Articular chondrocyte of knee joint (primary cell): ENCODE measurements around the gene CCNI2. TPM values are rescaled to one million over a fixed set of nuclear protein-coding genes. Genes with fewer than 3 reads are reported as not detected.

Source experiments
- total RNA-seq: library from RNA; depleted of rRNA; stranded (reverse); fragments of >200 nt; gene quantifications from 2 replicates; pipeline ENCODE4 v1.2.3, GENCODE V29; 2012

The CCNI2 gene, protein sequence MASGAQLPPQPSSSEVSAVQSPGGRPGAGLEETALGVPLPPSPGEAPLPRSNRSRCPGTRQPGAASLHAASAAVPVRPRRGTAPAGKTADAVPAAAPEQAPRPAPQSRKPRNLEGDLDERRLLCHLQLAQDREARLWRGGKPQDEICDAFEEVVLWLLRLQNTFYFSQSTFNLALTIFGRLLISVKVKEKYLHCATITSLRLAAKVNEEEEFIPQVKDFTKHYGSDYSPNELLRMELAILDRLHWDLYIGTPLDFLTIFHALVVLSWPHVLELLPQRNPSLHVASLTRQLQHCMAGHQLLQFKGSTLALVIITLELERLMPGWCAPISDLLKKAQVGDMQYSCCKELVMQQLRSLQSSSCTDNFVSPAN
- total RNA-seq: not detected in 2 replicates

DNA sequence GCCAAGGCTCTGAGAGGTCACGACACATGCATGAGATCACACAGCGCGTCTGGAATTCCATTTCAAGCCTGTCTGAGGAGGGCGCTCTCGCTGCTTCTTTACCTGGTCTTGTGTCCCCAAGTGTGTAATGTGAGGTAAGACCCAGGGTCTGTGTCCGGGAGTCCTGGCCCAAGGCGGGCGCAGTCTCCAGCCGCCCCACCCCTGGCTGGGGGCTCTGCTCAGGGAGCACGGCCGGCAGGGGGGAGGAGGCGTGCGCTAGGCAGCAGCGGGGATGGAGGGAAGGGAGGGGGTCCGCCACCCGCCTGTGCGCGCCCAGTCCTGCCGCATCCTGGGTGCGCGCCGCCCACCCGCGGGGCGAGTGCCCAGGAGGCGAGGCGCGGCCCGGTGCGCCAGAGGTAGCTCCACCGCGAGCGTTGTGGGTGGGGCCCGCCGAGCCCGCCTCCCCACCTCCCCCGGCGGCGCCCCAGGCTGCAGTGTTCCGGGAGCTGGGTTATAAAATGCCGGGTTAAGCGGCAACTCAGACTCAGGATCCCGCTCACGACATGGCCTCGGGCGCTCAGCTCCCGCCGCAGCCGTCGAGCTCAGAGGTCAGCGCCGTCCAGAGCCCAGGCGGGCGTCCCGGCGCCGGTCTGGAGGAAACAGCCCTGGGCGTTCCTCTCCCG is at the start of gene CCNI2:
Gene CCNI2 (plus strand): TSS at position 473 of the 662 bp plus-strand sequence. CDS start 70 bp downstream, at position 543.

DNA sequence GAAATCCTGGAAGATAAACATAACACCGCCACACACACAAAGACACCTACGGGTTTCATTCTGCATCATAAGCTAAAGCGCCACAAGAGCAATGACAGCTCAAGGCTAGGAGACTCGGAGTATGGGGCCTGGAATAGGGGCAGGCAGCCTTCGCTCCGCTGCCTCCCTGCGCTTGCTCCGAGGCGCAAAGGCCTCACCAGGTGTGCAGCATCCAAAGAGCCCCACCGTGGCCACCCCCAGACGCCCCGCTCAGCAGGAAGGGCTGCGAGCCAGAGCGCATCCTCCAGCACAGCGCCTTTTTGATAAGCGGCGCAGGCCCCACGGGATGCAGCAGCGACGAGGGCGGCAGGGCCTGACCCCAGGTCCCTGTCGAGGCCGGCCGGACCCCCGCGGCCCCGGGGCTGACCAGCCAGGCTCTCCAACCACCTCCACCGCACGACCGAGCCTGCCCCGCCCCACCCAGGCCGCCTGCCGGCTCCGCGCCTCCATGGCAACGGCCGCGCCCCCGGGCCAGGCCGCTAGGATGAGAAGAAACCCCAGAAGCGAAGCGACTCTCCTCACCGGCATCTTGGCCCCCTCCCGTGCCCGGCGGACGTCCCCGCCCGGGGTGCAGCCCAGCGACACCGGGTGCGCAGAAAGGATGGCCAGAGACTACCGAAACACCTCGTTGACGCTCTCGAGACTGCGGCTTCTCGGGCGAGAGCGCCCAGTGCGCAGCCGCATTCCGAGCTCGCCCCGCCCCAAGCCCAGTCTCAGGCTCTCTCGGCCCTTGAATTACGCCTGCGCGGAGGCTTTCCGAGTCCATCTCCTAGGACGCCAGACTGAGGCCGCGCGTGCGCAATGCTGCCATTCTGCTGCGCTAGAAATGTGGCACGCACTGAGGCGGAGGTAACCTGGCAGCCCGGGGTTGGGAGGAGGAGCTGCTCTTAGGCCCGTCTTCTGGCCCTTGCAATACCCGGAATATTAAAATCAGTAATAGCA is 10.1 kb upstream of the CCNI2 start, which contains the start of gene KIF3A:
Gene KIF3A (minus strand): TSS at position 694 of the 981 bp plus-strand sequence. CDS start 127 bp downstream, at position 567.

DNA sequence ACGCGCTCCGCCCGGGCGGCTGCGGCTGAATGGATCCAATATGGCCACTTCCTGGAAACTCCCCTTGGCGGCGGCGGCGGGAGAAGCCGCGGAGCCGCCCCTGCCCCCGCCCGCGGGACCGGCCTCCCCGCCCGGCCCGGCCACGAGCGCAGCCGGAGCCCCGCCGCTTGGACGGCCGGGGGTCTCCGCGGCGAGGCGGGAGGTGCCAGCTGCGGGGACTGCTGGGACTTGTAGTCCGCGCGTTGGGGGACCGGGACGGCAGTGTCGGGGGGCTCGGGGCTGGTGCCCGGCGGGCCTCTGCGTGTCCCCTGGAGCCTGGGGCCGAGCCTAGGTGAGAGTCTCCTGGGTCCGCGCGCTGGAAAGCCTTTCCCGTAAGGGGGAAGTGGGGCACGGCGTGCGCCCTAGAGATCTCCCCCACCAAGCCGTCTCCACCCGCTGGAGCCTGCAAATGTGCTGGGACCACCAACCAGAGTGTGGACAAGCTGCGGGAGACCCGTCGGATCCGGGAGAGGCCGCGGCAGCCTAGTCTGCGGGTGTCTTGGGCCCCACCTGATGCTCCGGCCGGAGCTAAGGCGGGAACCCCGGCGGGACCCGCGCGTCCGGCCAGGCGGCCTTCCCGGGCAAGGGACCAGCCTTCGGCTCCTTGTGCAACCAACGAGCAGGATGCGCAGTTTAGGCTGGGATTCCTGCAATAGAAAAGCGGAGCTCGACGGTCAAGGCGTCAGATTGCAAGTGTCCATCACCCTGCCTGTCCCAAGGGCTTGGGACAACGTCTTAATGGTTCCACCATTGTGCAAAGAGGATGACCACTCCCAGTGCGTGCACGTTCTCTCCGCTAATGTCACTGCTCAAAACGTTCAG is 30.2 kb downstream of the CCNI2 start, which contains the start of gene SEPTIN8:
Gene SEPTIN8 (minus strand): TSS at position 31 of the 861 bp plus-strand sequence. CDS start 102 bp downstream, outside the sequence.

Other genes starting within 250 kb of the CCNI2 start
- gene IL5, start 203.9 kb upstream of the CCNI2 start, total RNA-seq: not detected in 2 replicates
- 43.8 and 52.6 TPM in 2 replicates for gene RAD50, start 190.4 kb upstream of the CCNI2 start, total RNA-seq
- not detected in 2 replicates for gene IL13, start 89.3 kb upstream of the CCNI2 start, total RNA-seq
- not detected in 2 replicates for gene IL4, start 73.4 kb upstream of the CCNI2 start, total RNA-seq
- 12.0 and 15.3 TPM in 2 replicates for gene KIF3A, start 9.9 kb upstream of the CCNI2 start, total RNA-seq
- 55.7 and 64.9 TPM in 2 replicates for gene SEPTIN8, start 29.8 kb downstream of the CCNI2 start, total RNA-seq
- 0.11 and 0.13 TPM in 2 replicates for gene SOWAHA, start 65.9 kb downstream of the CCNI2 start, total RNA-seq
- gene SHROOM1, start 83.2 kb downstream of the CCNI2 start, total RNA-seq: 3.8 and 6.7 TPM in 2 replicates
- 0.11 and 0.13 TPM in 2 replicates for gene GDF9, start 119.0 kb downstream of the CCNI2 start, total RNA-seq
- 89.6 and 99.7 TPM in 2 replicates for gene UQCRQ, start 119.2 kb downstream of the CCNI2 start, total RNA-seq
- gene LEAP2, start 126.2 kb downstream of the CCNI2 start, total RNA-seq: 0.32 and 0.39 TPM in 2 replicates
- gene AFF4, start 216.2 kb downstream of the CCNI2 start, total RNA-seq: 98.7 and 99.9 TPM in 2 replicates